Neural crest cell (in vitro differentiated cells): ENCODE measurements around the gene EDEM2. TPM values are rescaled to one million over a fixed set of nuclear protein-coding genes. Genes with fewer than 3 reads are reported as not detected.

Experiments
- DNase-seq: peaks from one replicate; pipeline ENCODE4 v3.0.0; 2021; ENCODE audit warnings: low read depth, mixed read lengths, low spot score
- H3K27ac Mint-ChIP-seq: one replicate; pipeline ENCODE4 v1.8.0; 2021; ENCODE audit warnings: mild to moderate bottlenecking, mixed read lengths; ENCODE audit not compliant: unreplicated experiment
- H3K27me3 Mint-ChIP-seq: 2 replicates; pipeline ENCODE4 v1.8.0; 2021; ENCODE audit warnings: low read depth, mild to moderate bottlenecking, mixed read lengths
- H3K36me3 Mint-ChIP-seq: 2 replicates; pipeline ENCODE4 v1.8.0; 2021; ENCODE audit warnings: low read depth, mild to moderate bottlenecking, mixed read lengths
- H3K4me1 Mint-ChIP-seq: 2 replicates; pipeline ENCODE4 v1.8.0; 2021; ENCODE audit warnings: mixed read lengths
- H3K4me3 Mint-ChIP-seq: one replicate; pipeline ENCODE4 v1.8.0; 2021; ENCODE audit warnings: mild to moderate bottlenecking, mixed read lengths
- H3K9me3 Mint-ChIP-seq: 2 replicates; pipeline ENCODE4 v1.8.0; 2021; ENCODE audit warnings: mixed read lengths
- total RNA-seq: library from RNA; stranded (reverse); gene quantifications from 2 replicates; pipeline ENCODE4 v1.2.1, GENCODE V29; 2021
- TF ChIP-seq, protein P1 (sequence below): fragments of 200-600 bp; sonication (generic); conservative IDR thresholded peaks from 2 replicates; pipeline ENCODE4 v1.5.0; 2021; ENCODE audit warnings: antibody characterized with exemption, mild to moderate bottlenecking

EDEM2 gene
- total RNA-seq, 1 donor from 2014 or later: 17.9 TPM

DNA sequence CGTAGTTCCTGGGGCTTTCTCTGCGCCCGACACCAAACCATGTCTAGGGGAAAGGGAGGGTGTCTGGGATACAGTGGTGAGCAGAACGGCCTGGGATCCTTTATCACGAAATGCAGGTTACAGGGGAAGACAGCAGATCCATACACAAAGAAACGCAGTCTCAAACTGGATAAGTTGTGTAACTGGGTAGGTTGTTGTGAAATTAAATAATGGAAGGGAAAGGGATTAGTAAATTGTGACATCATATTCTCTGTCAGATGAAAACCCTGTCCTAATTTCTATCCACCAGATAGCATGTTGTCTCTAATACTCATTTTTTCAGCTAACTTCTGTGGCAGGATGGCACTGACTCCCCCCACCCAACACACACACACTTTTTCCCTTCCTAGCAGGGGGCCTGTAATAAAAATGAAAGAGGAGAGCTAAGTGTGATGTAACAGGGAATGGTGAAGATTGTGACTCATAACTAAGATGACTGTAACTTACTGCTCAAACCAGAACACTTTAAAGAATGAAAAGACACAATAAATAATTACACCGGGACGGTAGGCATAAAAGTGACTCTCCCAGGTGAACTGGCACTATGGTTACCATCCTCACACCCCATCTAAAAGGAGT, 53.8 kb downstream of the EDEM2 start:
- Mint-ChIP-seq H3K4me3 (peak overlapping the region; percentile 88), H3K9me3 (peaks cover 5% of the 10 kb centered on the region)
- TF ChIP-seq, protein P1, sequence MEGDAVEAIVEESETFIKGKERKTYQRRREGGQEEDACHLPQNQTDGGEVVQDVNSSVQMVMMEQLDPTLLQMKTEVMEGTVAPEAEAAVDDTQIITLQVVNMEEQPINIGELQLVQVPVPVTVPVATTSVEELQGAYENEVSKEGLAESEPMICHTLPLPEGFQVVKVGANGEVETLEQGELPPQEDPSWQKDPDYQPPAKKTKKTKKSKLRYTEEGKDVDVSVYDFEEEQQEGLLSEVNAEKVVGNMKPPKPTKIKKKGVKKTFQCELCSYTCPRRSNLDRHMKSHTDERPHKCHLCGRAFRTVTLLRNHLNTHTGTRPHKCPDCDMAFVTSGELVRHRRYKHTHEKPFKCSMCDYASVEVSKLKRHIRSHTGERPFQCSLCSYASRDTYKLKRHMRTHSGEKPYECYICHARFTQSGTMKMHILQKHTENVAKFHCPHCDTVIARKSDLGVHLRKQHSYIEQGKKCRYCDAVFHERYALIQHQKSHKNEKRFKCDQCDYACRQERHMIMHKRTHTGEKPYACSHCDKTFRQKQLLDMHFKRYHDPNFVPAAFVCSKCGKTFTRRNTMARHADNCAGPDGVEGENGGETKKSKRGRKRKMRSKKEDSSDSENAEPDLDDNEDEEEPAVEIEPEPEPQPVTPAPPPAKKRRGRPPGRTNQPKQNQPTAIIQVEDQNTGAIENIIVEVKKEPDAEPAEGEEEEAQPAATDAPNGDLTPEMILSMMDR: no peak

DNA sequence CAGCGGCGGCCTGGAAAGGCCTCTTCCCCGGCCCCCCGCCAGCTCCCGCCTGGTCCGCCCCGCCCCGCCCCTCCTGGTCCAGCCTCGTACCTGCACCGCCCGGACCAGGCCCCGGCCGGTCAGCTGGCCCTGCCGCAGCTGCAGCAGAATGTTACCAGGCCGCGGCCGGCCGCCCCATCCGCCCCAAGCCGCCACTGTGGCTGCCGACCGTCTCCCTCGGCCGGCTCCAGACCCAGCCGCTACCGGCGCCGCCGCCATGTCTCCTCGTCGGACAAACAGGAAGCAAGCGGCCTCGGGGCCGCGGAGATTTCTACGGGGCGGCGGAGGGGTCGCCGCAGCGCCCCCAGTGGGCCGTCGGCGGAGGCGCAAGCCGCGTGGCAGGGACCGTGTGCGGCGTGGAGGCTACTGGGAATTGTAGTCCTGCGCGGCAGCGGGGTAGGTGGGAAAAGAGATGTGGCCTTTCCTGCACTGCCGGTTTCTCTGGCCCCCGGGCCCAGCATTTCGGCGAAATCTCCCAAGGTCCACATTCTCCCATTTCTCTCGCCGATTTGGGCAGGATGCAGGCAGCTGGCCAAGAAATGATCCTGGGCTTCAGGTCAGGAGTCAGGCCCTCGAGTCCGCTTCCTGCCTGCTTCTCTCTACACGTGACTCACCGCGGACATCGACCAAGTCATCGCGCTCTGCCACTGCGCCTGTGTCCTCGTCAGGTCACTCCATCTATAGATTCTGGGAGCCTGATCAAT, 54.4 kb downstream of the EDEM2 start, which contains the start of gene TRPC4AP:
TSS of gene TRPC4AP (minus strand) at position 284 of the 743 bp plus-strand sequence. CDS start at position 258, 26 bp downstream.
- Mint-ChIP-seq H3K9me3 (peaks cover 2% of the 10 kb centered on the region), H3K27ac (peak within 1 kb of the TSS; percentile 97), H3K36me3 (peaks cover 4% of the 10 kb centered on the region), H3K4me3 (peak within 1 kb of the TSS; percentile 88), H3K4me1 (peaks cover 31% of the 10 kb centered on the region), H3K27me3 (no peaks in the 10 kb centered on the region)
- TF ChIP-seq, protein P1: peak; percentile 100
- DNase-seq: peak; percentile 97

More for the DNA sequence above, 53.8 kb downstream of the EDEM2 start:
- DNase-seq: no peak
- Mint-ChIP-seq H3K4me1 (peaks cover 27% of the 10 kb centered on the region), H3K27me3 (peaks cover 2% of the 10 kb centered on the region), H3K36me3 (peaks cover 4% of the 10 kb centered on the region), H3K27ac (peak overlapping the region; percentile 70)

DNA sequence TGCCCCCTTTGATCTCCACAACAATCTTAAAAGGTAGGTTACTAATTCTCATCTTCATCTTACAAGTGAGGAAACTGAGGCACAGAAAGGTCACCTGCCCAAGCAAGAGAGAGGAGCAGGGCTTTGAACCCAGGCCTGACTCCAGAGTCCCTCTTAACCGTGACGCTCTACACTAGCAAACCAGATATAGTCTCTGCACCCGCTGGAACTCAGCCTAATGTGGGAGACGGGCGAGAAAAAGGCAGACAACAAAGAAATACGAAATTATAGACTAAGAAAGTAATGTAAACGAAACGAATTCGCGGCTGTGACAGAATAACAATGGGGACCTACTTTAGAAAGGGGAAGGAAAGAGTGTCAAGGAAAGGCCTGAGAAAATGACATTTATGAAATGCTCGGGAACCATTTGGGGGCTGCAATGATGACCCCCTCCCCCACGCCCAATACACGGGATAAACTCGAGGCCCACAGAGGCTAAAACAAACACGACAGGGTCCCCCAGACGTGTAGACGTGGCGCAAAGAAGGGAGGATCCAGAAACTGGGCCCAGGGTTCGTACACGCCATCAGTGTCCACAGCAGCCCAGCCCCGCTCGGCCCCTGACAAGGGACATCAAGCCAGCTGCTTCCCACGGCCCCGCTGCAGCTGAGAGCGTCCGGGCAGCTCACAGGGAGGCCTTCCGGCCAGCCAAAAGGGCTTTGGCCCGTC, 55.2 kb downstream of the EDEM2 start:
- peaks cover 2% of the 10 kb centered on the region for H3K9me3 Mint-ChIP-seq
- H3K4me1 Mint-ChIP-seq: peaks cover 35% of the 10 kb centered on the region
- no peaks in the 10 kb centered on the region for H3K27me3 Mint-ChIP-seq
- DNase-seq: no peak
- H3K4me3 Mint-ChIP-seq: peak overlapping the region; percentile 88
- TF ChIP-seq, protein P1: no peak
- H3K36me3 Mint-ChIP-seq: peaks cover 4% of the 10 kb centered on the region
- peak overlapping the region; percentile 97 for H3K27ac Mint-ChIP-seq

DNA sequence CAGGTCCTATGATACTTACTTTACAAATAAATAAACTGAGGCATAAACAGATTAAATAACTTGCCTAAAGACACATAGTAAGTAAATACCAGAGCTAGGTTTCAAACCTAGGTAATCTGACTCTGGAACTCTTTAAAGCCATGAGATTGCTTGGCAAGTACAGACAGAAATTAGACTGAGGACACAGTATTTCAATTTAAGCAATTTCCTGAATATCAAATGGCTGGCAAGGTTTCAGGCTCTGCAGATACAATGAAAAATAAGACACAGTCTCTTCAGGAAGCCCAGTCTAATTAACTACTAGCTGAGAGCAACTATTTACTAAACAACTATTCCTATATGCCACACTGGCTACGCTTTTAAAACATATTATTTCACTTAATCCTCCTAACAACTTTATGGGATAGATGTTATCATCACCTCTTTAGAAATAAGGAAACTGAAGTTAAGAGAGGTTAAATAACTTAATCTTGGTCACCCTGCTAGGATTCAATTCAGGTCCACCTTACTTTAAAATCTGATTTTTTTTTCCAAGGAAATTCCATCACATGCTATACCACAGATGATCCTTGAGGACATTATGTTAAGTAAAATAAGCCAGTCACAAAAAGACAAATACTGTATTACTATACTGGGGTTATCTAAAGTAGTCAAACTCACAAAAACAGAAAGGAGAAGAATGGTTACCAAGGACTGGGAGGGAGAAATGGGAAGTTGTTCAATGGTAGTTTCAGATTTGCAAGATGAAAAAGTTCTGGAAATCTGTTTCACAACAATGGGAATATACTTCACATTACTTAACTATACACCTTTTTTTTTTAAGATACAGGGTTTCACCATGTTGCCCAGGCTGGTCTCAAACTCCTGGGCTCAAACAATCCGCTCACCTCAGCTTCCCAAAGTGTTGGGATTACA, 58.6 kb downstream of the EDEM2 start:
- peaks cover 31% of the 10 kb centered on the region for H3K4me1 Mint-ChIP-seq
- peaks cover 4% of the 10 kb centered on the region for H3K36me3 Mint-ChIP-seq
- no peaks in the 10 kb centered on the region for H3K27me3 Mint-ChIP-seq
- peak overlapping the region; percentile 73 for H3K4me3 Mint-ChIP-seq
- no peak overlapping the region for H3K27ac Mint-ChIP-seq
- no peak for DNase-seq
- TF ChIP-seq, protein P1: no peak
- H3K9me3 Mint-ChIP-seq: no peaks in the 10 kb centered on the region

DNA sequence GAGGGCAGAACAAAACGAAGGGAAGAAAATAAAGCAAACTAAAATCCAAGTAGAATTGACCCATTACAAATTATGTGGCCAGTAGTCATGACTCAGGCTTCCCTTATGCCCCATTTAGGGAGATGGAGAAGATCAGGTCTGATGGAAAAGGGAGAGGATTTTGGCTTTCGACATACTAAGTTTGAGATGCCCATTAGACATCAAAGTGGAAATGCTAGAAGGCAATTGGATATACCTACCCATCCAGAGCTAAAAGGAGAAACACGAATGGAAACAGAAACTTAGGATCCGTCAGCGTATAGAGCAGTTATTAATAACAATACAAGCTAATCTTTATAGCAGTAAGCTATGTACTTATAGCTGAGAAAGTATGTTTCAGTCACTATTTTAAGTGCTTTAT, 59.3 kb downstream of the EDEM2 start:
- no peaks in the 10 kb centered on the region for H3K9me3 Mint-ChIP-seq
- H3K4me1 Mint-ChIP-seq: peaks cover 26% of the 10 kb centered on the region
- H3K27me3 Mint-ChIP-seq: no peaks in the 10 kb centered on the region
- H3K4me3 Mint-ChIP-seq: no peak overlapping the region
- no peak overlapping the region for H3K27ac Mint-ChIP-seq
- H3K36me3 Mint-ChIP-seq: peaks cover 4% of the 10 kb centered on the region
- TF ChIP-seq, protein P1: no peak
- no peak for DNase-seq
